ENCODE measurements around the gene TPM4. TPM values are rescaled to one million over a fixed set of nuclear protein-coding genes. Genes with fewer than 3 reads are reported as not detected.

The TPM4 gene
- total and polyA plus RNA-seq, 2 of the 13 experiments (the other 11 are each of a cell fraction or from before 2014, with no cell fraction given), result 180 to 188 TPM

GRCh38 chr19:16111160-16111908 lies 35.0 kb downstream of the TPM4 start, which contains the start of gene RAB8A (continued):
- peak; percentile 82; the same call in 1 of the 2 replicates for TF ChIP-seq ZNF639 (CRISPR knock-in tag; conservative IDR thresholded peaks at IDR 0.05)
- TF ChIP-seq ZNF33B (CRISPR knock-in tag; IDR thresholded peaks at IDR 0.05), result no peak
- TF ChIP-seq ONECUT2 (CRISPR knock-in tag; IDR thresholded peaks at IDR 0.05), result no peak
- TF ChIP-seq SIX4 (CRISPR knock-in tag; IDR thresholded peaks at IDR 0.05), result no peak
- TF ChIP-seq ZNF343 (CRISPR knock-in tag; IDR thresholded peaks at IDR 0.05), result no peak
- TF ChIP-seq CEBPZ (IDR thresholded peaks at IDR 0.05; ENCODE audit: low read length), result no peak; the same call in 1 of the 2 replicates
- peak; percentile 67; the same call in 1 of the 2 replicates for TF ChIP-seq IRF2 (CRISPR knock-in tag; IDR thresholded peaks at IDR 0.05)
- TF ChIP-seq NFE2L1 (CRISPR knock-in tag; IDR thresholded peaks at IDR 0.05; ENCODE audit: borderline replicate concordance), result no peak
- no peak for TF ChIP-seq HHEX (CRISPR knock-in tag; IDR thresholded peaks at IDR 0.05)
- TF ChIP-seq HMG20A (CRISPR knock-in tag; IDR thresholded peaks at IDR 0.05; ENCODE audit: borderline replicate concordance), result no peak
- peak; percentile 87 for TF ChIP-seq TOPORS (CRISPR knock-in tag; IDR thresholded peaks at IDR 0.05)
- TF ChIP-seq AKAP8 (CRISPR knock-in tag; IDR thresholded peaks at IDR 0.05), result no peak
- TF ChIP-seq MTA3 (CRISPR knock-in tag; IDR thresholded peaks at IDR 0.05), result no peak
- TF ChIP-seq DNMT3B (CRISPR knock-in tag; conservative IDR thresholded peaks at IDR 0.05), result no peak
- peak; percentile 44; the same call in 1 of the 2 replicates for TF ChIP-seq ZNF232 (CRISPR knock-in tag; IDR thresholded peaks at IDR 0.05; ENCODE audit: borderline replicate concordance)
- TF ChIP-seq SPEN (CRISPR knock-in tag; IDR thresholded peaks at IDR 0.05; ENCODE audit: low read depth), result peak; percentile 70
- TF ChIP-seq ZNF230 (CRISPR knock-in tag; IDR thresholded peaks at IDR 0.05), result peak; percentile 78; the same call in 1 of the 2 replicates
- no peak for TF ChIP-seq ZNF597 (CRISPR knock-in tag; IDR thresholded peaks at IDR 0.05)
- no peak for TF ChIP-seq ARNTL (CRISPR knock-in tag; IDR thresholded peaks at IDR 0.05)
- TF ChIP-seq KDM6A (CRISPR knock-in tag; IDR thresholded peaks at IDR 0.05; ENCODE audit: low read depth), result no peak
- no peak for TF ChIP-seq ZNF644 (CRISPR knock-in tag; IDR thresholded peaks at IDR 0.05; ENCODE audit: low read depth)
- TF ChIP-seq TIGD3 (CRISPR knock-in tag; IDR thresholded peaks at IDR 0.05; ENCODE audit: borderline replicate concordance), result no peak
- peak; percentile 83 for TF ChIP-seq HOXA3 (CRISPR knock-in tag; IDR thresholded peaks at IDR 0.05)
- peak; percentile 70; the same call in 1 of the 2 replicates for TF ChIP-seq E2F2 (CRISPR knock-in tag; IDR thresholded peaks at IDR 0.05; ENCODE audit: borderline replicate concordance)

Measured in HepG2 (cell line).